ENCODE data around the gene SLC6A11. TPM values are rescaled to one million over a fixed set of nuclear protein-coding genes. Genes with fewer than 3 reads are reported as not detected.

SLC6A11 gene
- total RNA-seq, 1 experiment from 2014 or later, result 0.85 TPM

GRCh38 chr3:10816019-10816862, at the start of gene SLC6A11 (continued):
- TF ChIP-seq ZNF219 (CRISPR knock-in tag; IDR thresholded peaks at IDR 0.05; ENCODE audit: borderline replicate concordance) (peak; percentile 52; the same call in 1 of the 2 replicates), ZNF425 (CRISPR knock-in tag; conservative IDR thresholded peaks at IDR 0.05) (no peak), ESRRA (CRISPR knock-in tag; IDR thresholded peaks at IDR 0.05; ENCODE audit: borderline replicate concordance) (0 out of 2 replicates have a peak, but pooled peaks have one; percentile 53), CTCF (IDR thresholded peaks at IDR 0.05) (no peak), TP53 (CRISPR knock-in tag; IDR thresholded peaks at IDR 0.05) (peak; percentile 75; the same call in 1 of the 2 replicates), PRRX2 (CRISPR knock-in tag; IDR thresholded peaks at IDR 0.05) (no peak), SMAD3 (CRISPR knock-in tag; IDR thresholded peaks at IDR 0.05; ENCODE audit: borderline replicate concordance) (peak; percentile 86; the same call in 1 of the 2 replicates), JUN (CRISPR knock-in tag; IDR thresholded peaks at IDR 0.05) (0 out of 2 replicates have a peak, but pooled peaks have one; percentile 73), CBFB (CRISPR knock-in tag; IDR thresholded peaks at IDR 0.05; ENCODE audit: low read depth) (no peak), RORB (CRISPR knock-in tag; IDR thresholded peaks at IDR 0.05) (no peak), ZNF232 (CRISPR knock-in tag; IDR thresholded peaks at IDR 0.05) (no peak), RELA (CRISPR knock-in tag; IDR thresholded peaks at IDR 0.05; ENCODE audit: borderline replicate concordance) (peak; percentile 84; the same call in 1 of the 2 replicates), AFF4 (CRISPR knock-in tag; IDR thresholded peaks at IDR 0.05; ENCODE audit: borderline replicate concordance) (no peak)
- TF ChIP-seq, protein P1, sequence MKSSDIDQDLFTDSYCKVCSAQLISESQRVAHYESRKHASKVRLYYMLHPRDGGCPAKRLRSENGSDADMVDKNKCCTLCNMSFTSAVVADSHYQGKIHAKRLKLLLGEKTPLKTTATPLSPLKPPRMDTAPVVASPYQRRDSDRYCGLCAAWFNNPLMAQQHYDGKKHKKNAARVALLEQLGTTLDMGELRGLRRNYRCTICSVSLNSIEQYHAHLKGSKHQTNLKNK (CRISPR knock-in tag; IDR thresholded peaks at IDR 0.05), result no peak
- TF ChIP-seq, protein P2, sequence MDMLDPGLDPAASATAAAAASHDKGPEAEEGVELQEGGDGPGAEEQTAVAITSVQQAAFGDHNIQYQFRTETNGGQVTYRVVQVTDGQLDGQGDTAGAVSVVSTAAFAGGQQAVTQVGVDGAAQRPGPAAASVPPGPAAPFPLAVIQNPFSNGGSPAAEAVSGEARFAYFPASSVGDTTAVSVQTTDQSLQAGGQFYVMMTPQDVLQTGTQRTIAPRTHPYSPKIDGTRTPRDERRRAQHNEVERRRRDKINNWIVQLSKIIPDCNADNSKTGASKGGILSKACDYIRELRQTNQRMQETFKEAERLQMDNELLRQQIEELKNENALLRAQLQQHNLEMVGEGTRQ (CRISPR knock-in tag; IDR thresholded peaks at IDR 0.05), result no peak

Measured in WTC11 (cell line).